HL-60/S4 (cell line): Measurements from ENCODE around the gene STYXL1.
"Not testable (repeated sequence)": the region's sequence is repeated elsewhere in the genome, so short reads cannot be mapped to it uniquely, and the experiment has no call there.

Source experiments
- in situ Hi-C: fragments of 300-500 bp; cut with MboI; formaldehyde crosslinking; loops from 2 replicates; pipeline ENCODE4 v1.14.3; 2022; ENCODE audit warnings: low sequenced_read_pairs

Gene STYXL1

DNA sequence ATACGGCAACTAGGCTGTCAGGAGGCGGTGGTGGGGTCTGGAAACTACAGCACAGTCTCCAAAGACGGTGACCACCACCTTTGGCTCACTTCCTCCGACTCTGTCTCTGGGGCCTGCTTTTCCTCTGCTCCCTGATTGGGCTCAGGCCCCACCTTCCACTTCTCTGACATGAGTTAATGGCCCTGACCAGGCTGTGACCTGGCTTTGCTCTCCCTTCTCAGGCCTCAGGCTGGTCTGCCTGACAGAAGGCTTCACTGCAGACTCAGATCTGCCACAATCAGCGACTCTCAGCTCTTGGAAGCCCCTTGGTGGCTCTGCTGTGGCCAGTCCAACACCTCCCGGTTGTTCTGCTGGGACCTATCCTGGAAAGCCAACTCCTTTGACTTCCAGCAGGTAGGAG is 7.7 kb downstream of the STYXL1 start:
- in situ Hi-C loops = no loop called here

GRCh38 chr7:76037310-76037709 is 10.5 kb downstream of the STYXL1 start:
- in situ Hi-C loops = no loop called here

DNA sequence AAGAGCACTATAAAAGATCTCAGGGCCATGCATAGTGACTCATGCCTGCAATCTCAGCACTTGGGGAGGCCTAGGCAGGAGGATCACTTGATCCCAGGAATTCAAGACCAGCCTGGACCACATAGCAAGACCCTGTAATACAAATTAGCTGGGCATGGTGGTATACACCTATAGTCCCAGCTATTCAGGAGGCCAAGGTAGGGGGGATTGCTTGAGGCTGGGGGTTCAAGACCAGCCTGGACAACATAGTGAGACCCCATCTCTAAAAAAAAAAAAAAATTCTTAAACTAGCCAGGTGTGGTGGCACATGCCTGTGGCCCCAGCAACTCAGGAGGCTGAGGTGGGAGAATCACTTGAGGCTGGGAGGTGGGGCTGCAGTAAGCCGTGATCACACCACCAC is 15.8 kb downstream of the STYXL1 start:
- in situ Hi-C loops = no loop called here

DNA sequence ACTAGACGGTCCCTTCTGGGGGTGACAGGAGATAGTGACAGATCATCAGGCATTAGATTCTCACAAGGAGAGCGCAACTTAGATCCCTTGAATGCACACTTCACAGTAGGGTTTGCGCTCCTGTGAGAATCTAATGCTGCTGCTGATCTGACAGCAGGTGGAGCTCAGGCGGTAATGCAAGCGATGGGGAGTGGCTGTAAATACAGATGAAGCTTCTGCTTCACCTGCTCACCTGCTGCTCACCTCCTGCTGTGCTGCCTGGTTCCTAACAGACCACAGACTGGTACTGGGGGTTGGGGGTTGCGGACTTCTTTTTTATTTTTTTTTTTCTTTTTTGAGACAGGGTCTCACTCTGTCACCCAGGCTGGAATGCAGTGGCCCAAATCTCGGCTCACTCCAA is 18.1 kb downstream of the STYXL1 start:
- in situ Hi-C loops = not testable (repeated sequence)

- in situ Hi-C loops = loop anchor here (5.0 kb wide), 1 partner anchor 166 kb away; no protein-coding TSS in a partner anchor
Observed at GRCh38 chr7:76023002-76023401, 24.8 kb downstream of the STYXL1 start.

- in situ Hi-C loops = loop anchor here (5.0 kb wide), 1 partner anchor 165 kb away; no protein-coding TSS in a partner anchor
Observed at GRCh38 chr7:76022026-76022780, 25.6 kb downstream of the STYXL1 start.

DNA sequence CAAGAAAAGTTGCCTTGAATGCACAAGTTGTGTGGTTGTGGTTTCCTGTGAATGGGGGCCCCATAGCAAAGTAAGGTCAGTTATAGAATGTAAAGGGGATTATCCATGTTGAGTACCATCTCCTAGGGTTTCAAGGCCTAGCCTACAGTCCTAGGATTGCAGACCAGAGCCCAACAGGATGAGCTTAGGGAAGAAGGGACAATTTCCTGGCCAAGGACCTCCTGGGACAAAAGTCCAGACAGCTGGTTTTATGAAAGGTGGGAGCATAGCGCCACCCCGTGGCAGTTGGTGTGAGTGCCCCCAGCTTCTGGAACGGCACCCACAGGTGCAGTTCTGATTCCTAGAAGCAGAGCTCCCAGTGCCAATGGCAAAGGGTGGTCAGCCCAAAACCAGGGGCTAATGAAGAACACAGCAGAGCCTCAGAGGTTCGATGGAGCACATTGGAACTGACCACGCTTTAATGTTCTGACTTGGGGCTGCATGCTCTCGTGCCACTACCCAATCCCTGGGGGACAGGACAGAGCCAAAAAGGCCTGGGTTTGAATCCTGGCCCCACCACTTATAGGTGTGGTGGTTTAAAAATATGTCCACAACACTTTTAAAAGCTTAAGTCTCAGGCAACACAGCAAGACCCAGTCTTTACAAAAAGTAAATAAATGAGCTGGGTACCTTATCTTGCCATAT is 27.6 kb downstream of the STYXL1 start:
- in situ Hi-C loops = loop anchor here (5.0 kb wide), 1 partner anchor 163 kb away; no protein-coding TSS in a partner anchor

GRCh38 chr7:76018520-76018919 is 29.3 kb downstream of the STYXL1 start:
- in situ Hi-C loops = not testable (repeated sequence)

GRCh38 chr7:76016191-76016947 is 31.4 kb downstream of the STYXL1 start:
- in situ Hi-C loops = no loop called here

DNA sequence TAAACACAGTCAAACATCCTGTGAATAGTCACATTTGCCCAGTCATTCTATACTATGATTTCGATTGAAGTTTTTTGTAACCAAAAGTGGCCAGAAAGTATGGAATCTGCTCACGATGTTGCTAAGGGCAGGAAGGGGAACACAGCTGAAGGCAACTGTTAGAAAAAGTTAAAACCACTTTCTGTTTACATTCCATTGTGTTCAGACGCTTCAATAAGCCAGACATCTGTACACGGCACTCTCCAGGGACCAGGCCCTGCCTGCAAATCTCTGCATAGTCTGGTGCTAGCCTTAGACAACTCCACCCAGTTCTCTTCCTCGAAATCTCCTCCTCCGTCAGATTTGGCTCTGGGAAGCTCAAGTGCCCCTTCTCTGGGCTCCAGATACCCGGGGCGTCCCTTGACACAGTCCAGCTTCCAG is 36.3 kb downstream of the STYXL1 start:
- in situ Hi-C loops = no loop called here

DNA sequence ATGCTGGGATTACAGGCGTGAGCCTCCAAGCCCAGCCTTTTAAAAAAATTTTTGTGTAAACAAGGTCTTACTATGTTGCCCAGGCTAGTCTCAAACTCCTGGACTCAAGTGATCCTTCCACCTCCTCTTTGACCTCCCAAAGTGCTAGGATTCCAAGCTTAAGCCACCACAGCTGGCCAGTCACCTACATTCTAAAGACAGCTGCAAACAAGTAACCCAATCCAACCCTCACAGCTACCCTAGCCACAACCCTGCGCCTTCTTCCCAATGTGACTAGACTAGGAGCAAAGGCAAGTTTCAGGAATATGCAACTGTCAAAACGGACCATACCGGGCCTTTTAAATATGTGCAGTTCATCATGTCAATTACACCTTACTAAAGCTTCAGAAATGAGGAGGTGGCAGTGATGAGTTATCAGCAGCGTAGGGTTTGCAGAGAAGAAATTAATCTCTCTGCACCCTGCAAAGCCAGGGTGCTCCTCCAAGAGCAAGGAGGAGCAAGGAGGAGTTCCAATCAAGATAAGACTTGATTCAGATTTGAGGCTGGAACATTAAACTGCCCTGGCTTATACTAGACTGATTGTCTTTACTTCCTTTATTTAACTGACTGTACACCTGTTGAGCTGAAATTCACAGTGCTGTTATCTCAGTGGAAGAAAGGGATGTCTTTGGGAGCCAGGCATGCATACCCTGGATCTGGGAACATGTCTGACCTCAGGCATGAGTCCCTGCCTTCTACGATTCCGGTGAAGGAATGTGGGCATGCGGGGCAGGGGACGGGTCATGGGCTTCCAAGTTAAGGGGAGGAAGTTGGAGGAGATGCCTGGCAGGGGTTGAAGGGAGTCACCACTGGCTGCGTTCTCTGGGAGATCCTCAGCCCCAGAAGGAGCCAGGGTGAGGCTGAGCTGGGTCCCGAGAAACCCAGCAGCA is 37.9 kb downstream of the STYXL1 start:
- in situ Hi-C loops = no loop called here

DNA sequence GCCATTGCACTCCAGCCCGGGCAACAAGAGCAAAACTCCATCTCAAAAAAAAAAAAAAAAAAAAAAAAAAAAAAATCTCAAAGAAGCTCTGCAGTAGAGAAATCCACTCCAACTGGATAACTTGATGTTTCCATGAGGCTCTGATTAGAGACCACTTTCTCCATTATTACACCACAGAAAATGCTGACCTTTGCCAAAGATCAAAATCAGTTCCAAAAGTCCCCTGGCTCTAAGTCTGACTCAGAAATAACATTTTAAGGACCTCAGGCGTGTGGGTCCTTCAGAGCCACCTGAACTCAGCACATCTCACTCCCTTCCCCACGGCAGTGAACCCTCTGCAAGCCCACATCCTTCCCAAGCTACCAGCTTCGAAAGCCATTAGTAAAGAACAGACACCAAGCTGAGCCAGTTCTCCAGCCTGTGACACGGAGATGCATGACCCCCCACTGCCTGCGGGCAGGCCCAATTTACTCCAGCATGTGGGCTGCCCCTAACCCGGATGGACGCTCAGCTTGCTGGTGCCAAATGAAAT is 39.6 kb downstream of the STYXL1 start:
- in situ Hi-C loops = no loop called here

DNA sequence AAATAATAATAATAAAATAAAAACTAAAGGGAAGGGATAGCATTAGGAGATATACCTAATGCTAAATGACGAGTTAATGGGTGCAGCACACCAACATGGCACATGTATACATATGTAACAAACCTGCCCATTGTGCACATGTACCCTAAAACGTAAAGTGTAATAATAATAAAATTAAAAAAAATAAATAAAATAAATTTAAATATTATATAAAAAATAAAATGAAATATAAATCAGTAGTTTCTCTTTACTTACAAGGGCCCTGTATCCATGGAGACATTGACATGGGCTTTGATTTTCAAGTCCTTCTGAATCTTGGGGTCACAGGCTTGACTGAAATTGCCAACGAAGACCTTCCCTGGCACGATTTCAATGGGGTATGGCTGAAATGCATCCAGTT is 42.8 kb downstream of the STYXL1 start:
- in situ Hi-C loops = not testable (repeated sequence)

DNA sequence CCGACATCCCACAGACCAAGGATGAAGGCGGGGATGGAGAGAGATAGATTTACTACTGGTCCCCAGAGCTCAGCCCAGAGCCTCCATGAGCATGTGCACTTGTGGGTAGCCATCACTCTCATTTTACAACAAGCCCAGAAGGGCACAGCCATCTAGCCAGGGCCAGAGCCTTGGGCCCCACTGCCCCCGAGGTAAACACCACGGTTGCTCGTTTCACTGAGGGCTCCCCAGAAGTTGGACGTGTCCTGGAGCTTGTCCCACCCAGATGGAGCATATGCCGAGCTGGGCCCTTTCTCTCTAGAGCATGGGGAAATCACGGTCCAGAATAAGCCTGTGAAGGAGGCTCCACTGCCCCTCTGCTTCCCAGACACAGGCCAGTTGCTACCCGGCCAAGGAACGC is 44.4 kb downstream of the STYXL1 start:
- in situ Hi-C loops = no loop called here

DNA sequence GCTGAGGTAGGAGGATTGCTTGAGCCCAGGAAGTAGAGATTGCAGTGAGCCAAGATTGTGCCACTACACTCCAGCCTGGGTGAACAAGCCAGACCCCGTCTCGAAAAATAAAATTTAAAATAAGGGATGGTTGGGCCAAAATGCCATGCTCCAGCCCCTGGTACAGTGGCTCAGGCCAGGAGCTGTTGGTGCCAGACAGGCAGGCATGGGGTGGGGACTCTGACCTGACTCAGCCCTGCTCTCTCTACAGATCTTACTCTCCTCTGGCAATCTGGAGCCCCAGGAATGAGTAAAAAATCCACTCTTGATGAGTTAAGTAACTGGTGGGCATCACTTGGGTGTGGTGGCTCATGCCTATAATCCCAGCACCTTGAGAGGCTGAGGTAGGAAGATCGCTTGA is 45.0 kb downstream of the STYXL1 start:
- in situ Hi-C loops = no loop called here

- in situ Hi-C loops = no loop called here
Observed at GRCh38 chr7:76002139-76002538, 45.7 kb downstream of the STYXL1 start.

- in situ Hi-C loops = no loop called here
Observed at GRCh38 chr7:76000566-76000965, 47.2 kb downstream of the STYXL1 start.

- in situ Hi-C loops = no loop called here
Observed at GRCh38 chr7:75998038-75998437, 49.8 kb downstream of the STYXL1 start.

DNA sequence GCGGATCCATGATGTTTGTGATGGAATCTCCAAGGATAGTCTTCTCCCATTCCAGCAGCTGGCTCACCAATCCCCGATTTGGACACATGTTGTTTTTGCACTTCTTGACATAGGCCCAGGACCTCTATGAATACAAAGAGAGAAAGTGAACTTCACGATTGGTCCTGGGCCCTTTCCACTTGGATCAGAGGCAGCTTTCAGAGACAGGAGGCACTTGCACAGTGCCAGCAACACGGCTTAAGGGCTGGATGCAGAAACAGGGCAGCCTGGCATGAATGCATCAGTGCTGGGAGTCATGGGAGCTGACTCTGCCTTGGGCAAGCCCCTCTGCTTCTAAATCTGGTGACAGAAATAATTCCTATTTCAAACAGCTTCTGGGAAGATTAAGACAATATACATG is 51.3 kb downstream of the STYXL1 start:
- in situ Hi-C loops = no loop called here

- in situ Hi-C loops = no loop called here
Observed at GRCh38 chr7:75995996-75996395, 51.8 kb downstream of the STYXL1 start.
